Kidney epithelial cell (primary cell): ENCODE measurements around the gene DGKD. TPM values are rescaled to one million over a fixed set of nuclear protein-coding genes. Genes with fewer than 3 reads are reported as not detected.

Source experiments
- DNase-seq: peaks from one replicate; pipeline ENCODE4 v3.0.0-alpha.2; 2010; ENCODE audit warnings: low read depth
- H3K27me3 ChIP-seq: 2 replicates; pipeline ENCODE4 v1.6.0; 2011; ENCODE audit warnings: low read length; ENCODE audit not compliant: control insufficient read depth, insufficient read depth
- H3K36me3 ChIP-seq: 2 replicates; pipeline ENCODE4 v1.5.1; 2011; ENCODE audit warnings: low read length; ENCODE audit not compliant: control insufficient read depth, insufficient read depth
- H3K4me3 ChIP-seq: 2 replicates; pipeline ENCODE4 v1.5.1; 2011; ENCODE audit warnings: low read depth, mild to moderate bottlenecking, control low read depth, low read length
- CTCF ChIP-seq: IDR thresholded peaks from 2 replicates; pipeline ENCODE4 v1.5.1; 2011; ENCODE audit warnings: mild to moderate bottlenecking, moderate library complexity, low read length, control low read depth, inconsistent platforms; ENCODE audit not compliant: insufficient read depth, poor library complexity, severe bottlenecking
- total RNA-seq: library from RNA; depleted of rRNA; stranded (reverse); fragments of >200 nt; gene quantifications from 2 replicates; pipeline ENCODE4 v1.2.3, GENCODE V29; 2015

DGKD gene
- total RNA-seq, 1 donor from 2014 or later, result 16.0 TPM

GRCh38 chr2:233490831-233491230 lies 136.5 kb downstream of the DGKD start:
- peaks cover 2% of the 10 kb centered on the region for H3K36me3 ChIP-seq
- H3K27me3 ChIP-seq, result no peaks in the 10 kb centered on the region
- DNase-seq, result no peak
- H3K4me3 ChIP-seq, result no peak overlapping the region
- no peak for TF ChIP-seq CTCF

- no peaks in the 10 kb centered on the region for H3K27me3 ChIP-seq
- peaks cover 2% of the 10 kb centered on the region for H3K36me3 ChIP-seq
- no peak for TF ChIP-seq CTCF
- no peak for DNase-seq
- H3K4me3 ChIP-seq, result no peak overlapping the region
Measured at GRCh38 chr2:233491326-233491725, 137.0 kb downstream of the DGKD start.

- Histone ChIP-seq H3K36me3 (peaks cover 2% of the 10 kb centered on the region), H3K4me3 (no peak overlapping the region), H3K27me3 (no peaks in the 10 kb centered on the region)
- no peak for DNase-seq
- TF ChIP-seq CTCF, result no peak
Measured at GRCh38 chr2:233492078-233492477, 137.8 kb downstream of the DGKD start.

GRCh38 chr2:233492751-233493150 lies 138.5 kb downstream of the DGKD start:
- H3K4me3 ChIP-seq, result no peak overlapping the region
- no peak for TF ChIP-seq CTCF
- peaks cover 2% of the 10 kb centered on the region for H3K36me3 ChIP-seq
- no peak for DNase-seq
- H3K27me3 ChIP-seq, result no peaks in the 10 kb centered on the region

- no peak for DNase-seq
- no peak for TF ChIP-seq CTCF
- no peaks in the 10 kb centered on the region for H3K36me3 ChIP-seq
- no peaks in the 10 kb centered on the region for H3K27me3 ChIP-seq
- H3K4me3 ChIP-seq, result no peak overlapping the region
Measured at GRCh38 chr2:233495503-233496496, 141.5 kb downstream of the DGKD start.
